Tibial artery (tissue), 4 donors: Measurements from ENCODE around the gene TMEM179B.

Experiments used
- DNase-seq, 2 donors: peaks; one replicate each; pipeline ENCODE4 v3.0.0-alpha.2; 2019
- H3K27ac ChIP-seq, 2 donors: fragments of 200-600 bp; sonication (generic) in 1 of 2; 1 replicate in 1 of 2; 2 replicates in 1 of 2; pipeline ENCODE4 v1.5.1; 2018 to 2019; ENCODE audit warnings: mild to moderate bottlenecking in 1 of 2
- H3K27me3 ChIP-seq, 2 donors: fragments of 200-600 bp; sonication (generic) in 1 of 2; one replicate each; pipeline versions ENCODE4 v1.5.1 to v1.6.0; 2016 to 2019
- H3K36me3 ChIP-seq, 3 donors: fragments of 200-600 bp; sonication (generic) in 2 of 3; one replicate each; pipeline ENCODE4 v1.5.1; 2016 to 2019; ENCODE audit warnings: mild to moderate bottlenecking in 2 of 3
- H3K4me1 ChIP-seq, 4 donors: fragments of 200-600 bp; sonication (generic) in 2 of 4; 1 replicate in 3 of 4; 2 replicates in 1 of 4; pipeline ENCODE4 v1.5.1; 2016 to 2019
- H3K4me3 ChIP-seq, 2 donors: fragments of 200-600 bp; sonication (generic) in 1 of 2; 1 replicate in 1 of 2; 2 replicates in 1 of 2; pipeline ENCODE4 v1.5.1; 2018 to 2019; ENCODE audit warnings: mild to moderate bottlenecking in 2 of 2
- H3K9me3 ChIP-seq, 3 donors: fragments of 200-600 bp; sonication (generic) in 1 of 3; one replicate each; pipeline ENCODE4 v1.5.1; 2016 to 2019
- CTCF ChIP-seq, 2 experiments: fragments of 200-600 bp in 1 of 2; fragments of 450-650 bp in 1 of 2; IDR thresholded peaks; one replicate each; pipeline ENCODE4 v1.5.1; 2017 to 2019; ENCODE audit warnings: antibody characterized with exemption in 2 of 2, mild to moderate bottlenecking in 1 of 2, moderate library complexity in 1 of 2
- intact Hi-C: fragments of 100-400 bp; cut with DNase I; formaldehyde crosslinking; loops from one replicate; pipeline ENCODE4 v1.15.0; 2023; ENCODE audit warnings: low total_unique reads

Gene TMEM179B

DNA sequence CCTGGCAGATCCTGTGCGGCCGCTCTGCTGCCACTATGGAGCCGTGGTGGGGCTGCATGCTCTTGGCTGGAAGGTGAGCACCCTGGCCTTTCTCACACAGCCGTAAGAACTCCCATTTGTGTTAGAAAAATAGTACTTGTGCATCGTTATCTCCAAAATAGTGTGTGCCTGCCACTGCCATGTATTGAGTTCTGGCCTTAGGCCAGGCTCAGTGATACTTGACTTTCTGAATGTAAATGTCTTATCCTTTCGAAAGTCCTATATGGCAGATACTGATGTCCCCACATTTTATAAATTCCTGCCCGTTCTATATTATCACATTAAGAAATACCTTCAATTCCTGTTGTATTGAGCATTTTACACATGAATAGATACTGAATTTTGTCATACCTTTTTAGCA is 4.4 kb upstream of the TMEM179B start:
- no peak for DNase-seq
- Histone ChIP-seq H3K36me3 (peaks cover 16 to 51% (median 31%) of the 10 kb centered on the region in 3 donors), H3K9me3 (no peaks in the 10 kb centered on the region), H3K27me3 (no peaks in the 10 kb centered on the region), H3K4me1 (peaks cover 0 to 13% (median 8%) of the 10 kb centered on the region in 4 donors), H3K27ac (no peak overlapping the region), H3K4me3 (no peak overlapping the region)
- intact Hi-C loops: no loop called here
- no peak for TF ChIP-seq CTCF (IDR thresholded peaks at IDR 0.05)

DNA sequence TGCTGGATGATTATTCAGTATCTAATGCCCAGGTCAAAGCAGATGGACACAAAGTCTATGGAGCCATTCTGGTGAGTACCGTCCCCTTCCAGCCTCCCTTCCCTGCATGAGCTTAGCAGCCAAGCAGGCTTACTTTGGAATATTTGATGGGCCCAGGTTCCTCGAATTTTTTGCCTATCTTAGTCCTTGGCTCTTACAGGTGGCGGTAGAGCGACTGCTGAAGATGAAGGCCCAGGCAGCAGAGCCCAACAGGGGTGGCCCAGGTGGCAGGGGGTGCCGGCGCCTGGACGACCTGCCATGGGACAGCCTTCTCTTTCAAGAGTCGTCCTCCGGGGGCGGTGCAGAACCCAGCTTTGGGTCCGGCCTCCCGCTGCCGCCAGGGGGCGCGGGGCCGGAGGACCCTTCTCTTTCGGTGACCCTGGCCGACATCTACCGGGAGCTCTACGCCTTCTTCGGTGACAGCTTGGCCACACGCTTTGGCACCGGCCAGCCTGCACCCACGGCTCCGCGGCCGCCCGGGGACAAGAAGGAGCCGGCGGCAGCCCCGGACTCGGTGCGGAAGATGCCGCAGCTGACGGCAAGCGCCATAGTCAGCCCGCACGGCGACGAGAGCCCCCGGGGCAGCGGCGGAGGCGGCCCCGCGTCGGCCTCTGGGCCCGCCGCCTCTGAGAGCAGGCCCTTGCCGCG is 741 bp upstream of the TMEM179B start:
- H3K4me3 ChIP-seq: peak overlapping the region; percentile 88 to 89
- DNase-seq: peak; percentile 86 to 94
- intact Hi-C loops: loop anchor here (2.0 kb wide), 1 partner anchor 68 kb away; no protein-coding TSS in a partner anchor

GRCh38 chr11:62788991-62789390 is 1.8 kb downstream of the TMEM179B start:
- H3K36me3 ChIP-seq: peaks cover 13 to 43% (median 24%) of the 10 kb centered on the region in 3 donors
- no peaks in the 10 kb centered on the region for H3K27me3 ChIP-seq
- H3K27ac ChIP-seq: no peak overlapping the region
- TF ChIP-seq CTCF (IDR thresholded peaks at IDR 0.05): no peak
- intact Hi-C loops: no loop called here
- H3K4me3 ChIP-seq: no peak overlapping the region
- peaks cover 0 to 51% (median 43%) of the 10 kb centered on the region in 4 donors for H3K4me1 ChIP-seq
- no peaks in the 10 kb centered on the region for H3K9me3 ChIP-seq
- DNase-seq: no peak

More for the DNA sequence above, 741 bp upstream of the TMEM179B start:
- Histone ChIP-seq H3K36me3 (peaks cover 8 to 37% (median 15%) of the 10 kb centered on the region in 3 donors), H3K27me3 (no peaks in the 10 kb centered on the region), H3K27ac (peak overlapping the region; percentile 95), H3K9me3 (no peaks in the 10 kb centered on the region), H3K4me1 (peaks cover 0 to 42% (median 35%) of the 10 kb centered on the region in 4 donors)
- TF ChIP-seq CTCF (IDR thresholded peaks at IDR 0.05): peak; percentile 96 to 97

- Histone ChIP-seq H3K9me3 (no peaks in the 10 kb centered on the region), H3K27me3 (no peaks in the 10 kb centered on the region), H3K36me3 (peaks cover 19 to 49% (median 30%) of the 10 kb centered on the region in 3 donors), H3K4me3 (no peak overlapping the region), H3K27ac (no peak overlapping the region), H3K4me1 (peaks cover 0 to 51% (median 43%) of the 10 kb centered on the region in 4 donors)
- no peak for TF ChIP-seq CTCF (IDR thresholded peaks at IDR 0.05)
- intact Hi-C loops: no loop called here
- DNase-seq: no peak
Measured at GRCh38 chr11:62789576-62789975, 2.4 kb downstream of the TMEM179B start.

GRCh38 chr11:62791501-62792201 is 4.4 kb downstream of the TMEM179B start, which contains the start of gene TMEM223:
TSS of gene TMEM223 (minus strand) at chr11:62792006. CDS start at chr11:62791994, 12 bp downstream.
- Histone ChIP-seq H3K9me3 (no peaks in the 10 kb centered on the region), H3K4me1 (peaks cover 0 to 43% (median 33%) of the 10 kb centered on the region in 4 donors), H3K36me3 (peaks cover 40 to 70% (median 51%) of the 10 kb centered on the region in 3 donors), H3K4me3 (peak within 1 kb of the TSS; percentile 75 to 79), H3K27ac (peak within 1 kb of the TSS; percentile 75 to 86), H3K27me3 (no peaks in the 10 kb centered on the region)
- peak; percentile 19 to 29 for TF ChIP-seq CTCF (IDR thresholded peaks at IDR 0.05)
- DNase-seq: peak; percentile 87 to 94
- intact Hi-C loops: loop anchor here (5.0 kb wide), 1 partner anchor 46 kb away; the partner anchor contains the start of gene WDR74
